ENCODE measurements around the gene INF2. TPM values are rescaled to one million over a fixed set of nuclear protein-coding genes. Genes with fewer than 3 reads are reported as not detected.

Gene INF2
- total RNA-seq, 1 experiment from 2014 or later = 58.3 TPM

DNA sequence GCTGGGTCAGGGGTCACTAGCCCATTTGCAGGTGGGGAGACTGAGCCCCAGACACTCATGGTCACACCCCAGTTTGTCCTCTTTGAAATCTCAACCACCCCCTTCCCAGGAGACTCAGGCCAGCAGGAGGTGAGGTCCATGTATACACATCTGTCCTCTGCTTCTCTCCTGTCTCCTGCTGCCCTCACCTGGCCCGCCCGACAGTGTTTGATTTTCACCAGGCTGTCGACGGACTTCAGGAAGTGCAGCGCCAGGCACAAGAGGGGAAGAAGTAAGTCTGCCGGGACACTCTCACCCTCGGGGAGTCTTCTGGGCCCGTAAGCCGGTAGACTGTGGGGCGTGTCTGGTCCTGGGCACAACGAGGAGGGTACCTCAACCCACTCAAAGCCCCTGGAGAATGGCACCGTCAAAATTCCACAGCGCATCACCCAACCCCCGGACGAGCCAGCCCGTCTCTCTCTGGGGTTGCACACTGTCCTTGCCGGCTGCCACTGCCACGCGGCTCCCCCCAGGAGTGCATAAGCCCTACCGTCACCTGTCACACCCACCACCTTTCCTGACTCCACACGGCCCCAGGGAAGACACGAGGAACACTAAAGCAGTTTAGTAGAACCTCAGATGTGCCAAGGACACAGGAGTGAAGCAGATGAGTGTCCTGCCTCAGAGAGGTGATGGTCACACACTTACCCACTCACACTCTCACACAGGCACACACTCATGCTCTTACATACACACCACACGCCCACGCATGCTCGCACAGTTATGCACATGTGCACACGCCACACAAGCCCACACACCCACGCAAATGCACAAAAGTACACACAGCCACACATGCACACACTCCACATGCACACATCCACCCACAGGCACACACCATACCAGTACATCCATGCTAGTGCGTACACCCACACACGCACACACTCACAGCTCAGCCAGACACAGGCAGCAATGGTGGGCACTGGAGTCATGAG lies 50.4 kb downstream of the INF2 start:
- Histone ChIP-seq H3K9ac (ENCODE audit: extremely low read depth, insufficient read length, low read length) (no peak overlapping the region), H3K79me2 (ENCODE audit: insufficient read depth, low read length) (no peaks in the 10 kb centered on the region), H2AK5ac (ENCODE audit: insufficient read length, low read length) (no peak overlapping the region), H4K91ac (ENCODE audit: insufficient read length, low read depth, low read length) (no peak overlapping the region), H2AFZ (ENCODE audit: low read length) (no peak overlapping the region), H3K23me2 (ENCODE audit: insufficient read length, low read depth, low read length, poor library complexity, severe bottlenecking) (no peaks in the 10 kb centered on the region), H2BK15ac (ENCODE audit: low read depth, low read length) (no peak overlapping the region), H2BK12ac (ENCODE audit: insufficient read length, low read depth, low read length) (no peak overlapping the region), H4K20me1 (ENCODE audit: control insufficient read depth, insufficient read depth, insufficient read length) (no peaks in the 10 kb centered on the region), H3K4me2 (ENCODE audit: insufficient read depth, insufficient read length, low read length) (no peak overlapping the region), H3K18ac (ENCODE audit: insufficient read length, low read depth, low read length) (no peak overlapping the region), H3K9me3 (ENCODE audit: control insufficient read depth, low read depth, low read length) (no peaks in the 10 kb centered on the region), H4K5ac (ENCODE audit: insufficient read length, low read depth, low read length) (no peak overlapping the region), H2BK120ac (ENCODE audit: low read depth, low read length, poor library complexity, severe bottlenecking) (no peak overlapping the region), H2BK20ac (ENCODE audit: low read depth, low read length, poor library complexity, severe bottlenecking) (no peak overlapping the region), H3K4ac (ENCODE audit: low read depth, low read length) (no peak overlapping the region), H3K56ac (ENCODE audit: insufficient read length, low read depth, low read length) (no peak overlapping the region), H3K23ac (ENCODE audit: insufficient read length, low read depth, low read length) (no peak overlapping the region), H3K27me3 (ENCODE audit: insufficient read depth, low read length) (no peaks in the 10 kb centered on the region), H3K27ac (ENCODE audit: insufficient read length, low read depth, low read length) (no peak overlapping the region), H3K14ac (ENCODE audit: insufficient read depth, low read length) (no peak overlapping the region), H3K79me1 (ENCODE audit: insufficient read depth, low read depth, low read length, poor library complexity, severe bottlenecking) (no peaks in the 10 kb centered on the region), H2BK5ac (ENCODE audit: insufficient read length, low read length) (no peak overlapping the region), H4K8ac (replicated peaks; ENCODE audit: insufficient read length, low read depth, low read length) (no peak overlapping the region), H3T11ph (ENCODE audit: low read length) (no peak overlapping the region), H3K4me1 (ENCODE audit: insufficient read depth, low read length) (no peaks in the 10 kb centered on the region)
- WGBS (ENCODE audit: extremely low coverage, insufficient read length, low lambda C conversion rate) = no CpG with 5 or more reads among the region's 29 CpGs
- Mint-ChIP-seq H3K27ac (no peak overlapping the region), H3K36me3 (ENCODE audit: insufficient read depth in 1 of 3, low read depth in 3 of 3) (peaks cover 3 to 14% (median 4%) of the 10 kb centered on the region in 3 experiments; a peak in 6 of 7 replicates), H3K4me1 (peaks cover 0 to 3% of the 10 kb centered on the region in 2 experiments; a peak in 1 of 4 replicates), H3K27me3 (ENCODE audit: low read depth) (peaks cover 14% of the 10 kb centered on the region), H3K4me3 (no peak overlapping the region; a peak in 1 of 5 replicates), H3K9me3 (no peaks in the 10 kb centered on the region)
- DNase-seq = no peak
- TF ChIP-seq, protein P1, sequence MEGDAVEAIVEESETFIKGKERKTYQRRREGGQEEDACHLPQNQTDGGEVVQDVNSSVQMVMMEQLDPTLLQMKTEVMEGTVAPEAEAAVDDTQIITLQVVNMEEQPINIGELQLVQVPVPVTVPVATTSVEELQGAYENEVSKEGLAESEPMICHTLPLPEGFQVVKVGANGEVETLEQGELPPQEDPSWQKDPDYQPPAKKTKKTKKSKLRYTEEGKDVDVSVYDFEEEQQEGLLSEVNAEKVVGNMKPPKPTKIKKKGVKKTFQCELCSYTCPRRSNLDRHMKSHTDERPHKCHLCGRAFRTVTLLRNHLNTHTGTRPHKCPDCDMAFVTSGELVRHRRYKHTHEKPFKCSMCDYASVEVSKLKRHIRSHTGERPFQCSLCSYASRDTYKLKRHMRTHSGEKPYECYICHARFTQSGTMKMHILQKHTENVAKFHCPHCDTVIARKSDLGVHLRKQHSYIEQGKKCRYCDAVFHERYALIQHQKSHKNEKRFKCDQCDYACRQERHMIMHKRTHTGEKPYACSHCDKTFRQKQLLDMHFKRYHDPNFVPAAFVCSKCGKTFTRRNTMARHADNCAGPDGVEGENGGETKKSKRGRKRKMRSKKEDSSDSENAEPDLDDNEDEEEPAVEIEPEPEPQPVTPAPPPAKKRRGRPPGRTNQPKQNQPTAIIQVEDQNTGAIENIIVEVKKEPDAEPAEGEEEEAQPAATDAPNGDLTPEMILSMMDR (conservative IDR thresholded peaks at IDR 0.05) = no peak

All from H9 (cell line).